ENCODE results near the gene TMEM240.
"Not testable (repeated sequence)": the region's sequence is repeated elsewhere in the genome, so short reads cannot be mapped to it uniquely, and the experiment has no call there.

The TMEM240 gene

DNA sequence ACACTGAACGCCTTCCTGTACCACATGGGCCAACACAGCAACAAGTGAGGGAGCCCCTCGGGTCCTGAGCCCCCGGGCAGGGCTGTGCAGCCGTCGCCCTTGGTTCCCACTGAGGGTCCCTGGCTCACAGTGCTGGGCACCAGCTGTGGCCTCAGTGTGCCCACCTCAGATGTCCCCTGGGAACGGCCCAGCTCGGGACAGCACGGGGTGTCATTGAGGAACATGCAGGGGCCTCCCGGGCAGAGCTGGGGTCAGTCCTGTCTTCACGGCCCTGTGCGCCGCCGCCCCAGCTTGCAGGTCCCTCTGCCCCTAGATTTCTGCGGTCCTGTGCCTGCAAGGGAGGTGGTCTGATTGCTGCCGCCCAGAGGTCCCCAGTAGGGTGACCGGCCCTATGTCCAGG, 51.2 kb downstream of the TMEM240 start:
- ATAC-seq (ENCODE audit: low read depth) (no peak), DNase-seq (ENCODE audit: low spot score) (no peak)
- TF ChIP-seq, protein P1, sequence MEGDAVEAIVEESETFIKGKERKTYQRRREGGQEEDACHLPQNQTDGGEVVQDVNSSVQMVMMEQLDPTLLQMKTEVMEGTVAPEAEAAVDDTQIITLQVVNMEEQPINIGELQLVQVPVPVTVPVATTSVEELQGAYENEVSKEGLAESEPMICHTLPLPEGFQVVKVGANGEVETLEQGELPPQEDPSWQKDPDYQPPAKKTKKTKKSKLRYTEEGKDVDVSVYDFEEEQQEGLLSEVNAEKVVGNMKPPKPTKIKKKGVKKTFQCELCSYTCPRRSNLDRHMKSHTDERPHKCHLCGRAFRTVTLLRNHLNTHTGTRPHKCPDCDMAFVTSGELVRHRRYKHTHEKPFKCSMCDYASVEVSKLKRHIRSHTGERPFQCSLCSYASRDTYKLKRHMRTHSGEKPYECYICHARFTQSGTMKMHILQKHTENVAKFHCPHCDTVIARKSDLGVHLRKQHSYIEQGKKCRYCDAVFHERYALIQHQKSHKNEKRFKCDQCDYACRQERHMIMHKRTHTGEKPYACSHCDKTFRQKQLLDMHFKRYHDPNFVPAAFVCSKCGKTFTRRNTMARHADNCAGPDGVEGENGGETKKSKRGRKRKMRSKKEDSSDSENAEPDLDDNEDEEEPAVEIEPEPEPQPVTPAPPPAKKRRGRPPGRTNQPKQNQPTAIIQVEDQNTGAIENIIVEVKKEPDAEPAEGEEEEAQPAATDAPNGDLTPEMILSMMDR (IDR thresholded peaks at IDR 0.05; ENCODE audit: poor library complexity, severe bottlenecking), result no peak
- Histone ChIP-seq H3K4me3 (ENCODE audit: severe bottlenecking) (no peak overlapping the region), H3K27me3 (ENCODE audit: insufficient read depth, poor library complexity, severe bottlenecking) (no peaks in the 10 kb centered on the region), H3K36me3 (ENCODE audit: low read depth) (peaks cover 71% of the 10 kb centered on the region), H3K9me3 (ENCODE audit: severe bottlenecking) (no peaks in the 10 kb centered on the region), H3K4me1 (ENCODE audit: insufficient read depth, poor library complexity, severe bottlenecking) (no peaks in the 10 kb centered on the region), H3K27ac (ENCODE audit: poor library complexity, severe bottlenecking) (no peak overlapping the region)

DNA sequence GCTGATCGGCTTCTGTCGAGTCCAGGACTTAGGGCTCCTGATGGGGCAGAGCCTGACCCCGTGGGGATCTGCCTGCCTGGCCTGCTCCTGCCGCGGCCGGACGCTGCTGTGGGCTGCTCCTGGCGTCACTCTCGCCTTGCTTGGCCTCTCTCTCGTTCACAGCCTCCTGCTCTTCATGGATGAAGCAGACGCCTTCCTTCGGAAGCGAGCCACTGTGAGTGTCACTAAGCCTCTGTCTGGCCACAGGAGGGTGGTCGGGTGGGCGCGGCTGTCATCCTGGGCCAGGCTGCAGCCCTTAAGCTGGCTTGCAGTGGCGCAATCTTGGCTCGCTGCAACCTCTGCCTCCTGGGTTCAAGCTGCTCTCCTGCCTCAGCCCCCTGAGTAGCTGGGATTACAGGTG, 52.7 kb downstream of the TMEM240 start:
- no peak overlapping the region for H3K4me3 ChIP-seq (ENCODE audit: severe bottlenecking)
- H3K27me3 ChIP-seq (ENCODE audit: insufficient read depth, poor library complexity, severe bottlenecking), result no peaks in the 10 kb centered on the region
- TF ChIP-seq, protein P1 (IDR thresholded peaks at IDR 0.05; ENCODE audit: poor library complexity, severe bottlenecking), result no peak
- no peak overlapping the region for H3K27ac ChIP-seq (ENCODE audit: poor library complexity, severe bottlenecking)
- H3K36me3 ChIP-seq (ENCODE audit: low read depth), result peaks cover 73% of the 10 kb centered on the region
- no peaks in the 10 kb centered on the region for H3K9me3 ChIP-seq (ENCODE audit: severe bottlenecking)
- no peaks in the 10 kb centered on the region for H3K4me1 ChIP-seq (ENCODE audit: insufficient read depth, poor library complexity, severe bottlenecking)
- ATAC-seq (ENCODE audit: low read depth) (no peak), DNase-seq (ENCODE audit: low spot score) (no peak)

DNA sequence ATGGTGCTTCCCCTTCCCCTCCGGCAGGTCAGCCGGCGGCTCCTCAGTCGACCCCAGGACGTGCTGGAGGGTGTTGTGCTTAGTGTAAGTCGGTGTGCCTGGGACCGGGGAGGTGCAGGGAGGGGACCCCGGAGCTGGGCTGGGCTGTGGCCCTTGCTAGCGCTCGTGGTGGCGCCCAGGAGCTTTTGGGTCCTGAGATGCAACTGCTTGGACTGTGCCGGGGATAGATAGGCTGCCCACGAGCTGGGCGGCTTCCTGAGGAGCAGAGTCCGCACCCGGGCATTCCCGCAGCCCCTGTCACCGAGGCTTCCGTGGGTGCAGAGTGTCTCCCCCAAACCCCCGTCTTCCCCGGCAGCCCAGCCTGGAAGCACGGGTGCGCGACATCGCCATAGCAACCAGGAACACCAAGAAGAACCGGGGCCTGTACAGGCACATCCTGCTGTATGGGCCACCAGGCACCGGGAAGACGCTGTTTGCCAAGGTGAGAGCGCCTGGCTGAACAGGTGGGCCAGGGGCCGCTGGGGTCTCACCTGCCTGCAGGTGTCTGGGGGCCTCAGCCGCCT, 54.6 kb downstream of the TMEM240 start:
- not testable (repeated sequence) for H3K4me1 ChIP-seq (ENCODE audit: insufficient read depth, poor library complexity, severe bottlenecking); H3K27ac ChIP-seq (ENCODE audit: poor library complexity, severe bottlenecking); H3K4me3 ChIP-seq (ENCODE audit: severe bottlenecking); H3K9me3 ChIP-seq (ENCODE audit: severe bottlenecking); H3K27me3 ChIP-seq (ENCODE audit: insufficient read depth, poor library complexity, severe bottlenecking); ATAC-seq (ENCODE audit: low read depth); DNase-seq (ENCODE audit: low spot score)
- H3K36me3 ChIP-seq (ENCODE audit: low read depth), result peaks cover 61% of the 10 kb centered on the region

DNA sequence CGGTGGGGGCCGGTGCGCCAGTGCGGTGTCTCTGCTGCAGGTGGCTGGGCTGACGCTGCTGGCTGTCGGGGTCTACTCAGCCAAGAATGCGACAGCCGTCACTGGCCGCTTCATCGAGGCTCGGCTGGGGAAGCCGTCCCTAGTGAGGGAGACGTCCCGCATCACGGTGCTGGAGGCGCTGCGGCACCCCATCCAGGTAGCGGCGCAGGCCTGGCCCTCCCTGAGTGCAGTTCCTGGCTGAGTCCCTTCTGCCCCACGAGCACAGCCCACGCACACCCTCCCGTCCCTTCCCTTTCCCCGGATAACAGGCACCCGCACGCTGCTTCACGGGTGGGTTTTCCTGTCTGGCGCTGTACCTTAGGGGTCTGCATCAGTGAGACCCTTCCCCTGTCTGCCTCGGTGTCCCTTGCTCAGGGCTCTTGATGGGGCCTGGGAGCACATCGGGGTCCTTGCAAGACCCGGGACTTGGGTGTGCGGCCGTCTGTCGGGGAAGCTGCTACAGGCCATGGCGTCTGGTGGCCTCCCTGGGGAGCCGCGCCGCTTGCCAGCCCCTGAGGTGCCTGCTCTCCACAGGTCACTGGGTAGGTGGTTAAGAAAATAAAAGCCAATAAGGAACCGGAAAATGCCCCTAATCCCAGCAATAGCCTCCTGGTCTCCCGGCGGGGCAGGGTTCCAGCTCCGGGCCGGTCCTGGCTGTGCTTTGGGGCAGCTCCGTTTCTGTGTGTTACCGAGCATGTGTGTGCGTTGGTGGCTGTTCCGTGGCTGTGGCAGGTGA, 55.3 kb downstream of the TMEM240 start:
- H3K4me1 ChIP-seq (ENCODE audit: insufficient read depth, poor library complexity, severe bottlenecking); H3K27ac ChIP-seq (ENCODE audit: poor library complexity, severe bottlenecking); H3K4me3 ChIP-seq (ENCODE audit: severe bottlenecking); ATAC-seq (ENCODE audit: low read depth); H3K9me3 ChIP-seq (ENCODE audit: severe bottlenecking); DNase-seq (ENCODE audit: low spot score); H3K27me3 ChIP-seq (ENCODE audit: insufficient read depth, poor library complexity, severe bottlenecking): not testable (repeated sequence)
- H3K36me3 ChIP-seq (ENCODE audit: low read depth), result peaks cover 58% of the 10 kb centered on the region
